Fibroblast of gingiva (primary cell): ENCODE data around the gene DHTKD1.
"Not testable (repeated sequence)": the region's sequence is repeated elsewhere in the genome, so short reads cannot be mapped to it uniquely, and the experiment has no call there.

Experiments
- DNase-seq: peaks from one replicate; pipeline ENCODE4 v3.0.0-alpha.2; 2011; ENCODE audit warnings: low read depth

DHTKD1 gene

DNA sequence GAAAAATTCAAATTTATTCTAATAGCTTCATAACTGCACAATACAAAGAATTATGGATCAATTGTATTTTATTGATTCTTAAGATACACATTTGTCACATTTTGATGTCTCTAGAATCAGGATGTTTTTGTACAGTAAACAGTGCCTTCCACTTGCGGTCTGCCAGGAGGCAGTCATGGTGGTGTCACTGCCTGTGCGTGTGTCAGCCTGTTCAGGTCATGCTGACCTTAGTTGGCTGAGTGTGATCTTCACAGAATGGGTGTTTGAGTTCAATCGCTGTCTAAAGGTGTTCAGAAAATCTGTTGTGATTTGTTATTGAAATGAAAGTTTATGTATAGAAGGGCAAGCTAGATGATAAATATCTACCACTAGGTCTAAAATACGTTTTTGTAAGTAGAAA lies 81.4 kb downstream of the DHTKD1 start:
- no peak for DNase-seq

- DNase-seq = no peak
These were observed 85.8 kb downstream of the DHTKD1 start for GRCh38 chr10:12154516-12154915.

- no peak for DNase-seq
These were observed 87.8 kb downstream of the DHTKD1 start for GRCh38 chr10:12156367-12157123.

DNA sequence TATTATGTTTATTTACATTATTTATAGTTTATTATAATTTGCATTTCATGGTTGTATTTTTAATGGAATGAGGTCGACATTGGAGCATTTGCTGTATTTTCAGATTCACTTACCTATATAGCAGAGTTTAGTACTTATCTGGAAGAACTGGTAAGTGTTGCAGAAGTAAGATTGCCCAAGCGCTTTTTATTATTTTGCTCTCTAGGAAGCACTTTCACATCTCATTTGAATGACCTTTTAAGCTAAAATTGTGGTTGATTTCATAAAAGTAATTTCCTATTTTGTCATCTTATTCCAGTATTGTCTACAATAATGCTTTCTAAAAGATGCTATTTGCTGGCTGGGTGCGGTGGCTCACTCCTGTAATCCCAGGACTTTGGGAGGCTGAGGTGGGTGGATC lies 89.4 kb downstream of the DHTKD1 start:
- no peak for DNase-seq

- DNase-seq = no peak
These were observed 91.9 kb downstream of the DHTKD1 start for GRCh38 chr10:12160664-12161063.

DNA sequence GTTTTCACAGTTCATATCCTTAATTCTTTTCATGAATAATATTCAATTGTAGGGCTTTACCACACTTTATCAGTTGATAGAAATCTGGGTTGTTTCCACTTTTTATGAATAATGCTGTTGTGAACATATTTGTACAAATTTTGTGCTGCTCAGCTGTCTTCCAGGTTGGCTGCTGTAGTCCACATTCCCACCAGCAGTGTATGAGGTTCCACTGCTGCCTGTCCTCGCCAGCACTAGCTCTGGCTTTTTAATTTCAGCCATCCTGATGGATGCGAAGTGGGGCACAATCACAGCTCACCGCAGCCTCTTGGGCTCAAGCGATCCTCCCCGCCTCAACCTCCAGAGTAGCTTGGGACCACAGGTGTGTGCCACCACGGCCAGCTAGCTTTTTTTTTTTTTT lies 94.2 kb downstream of the DHTKD1 start:
- DNase-seq = no peak

DNA sequence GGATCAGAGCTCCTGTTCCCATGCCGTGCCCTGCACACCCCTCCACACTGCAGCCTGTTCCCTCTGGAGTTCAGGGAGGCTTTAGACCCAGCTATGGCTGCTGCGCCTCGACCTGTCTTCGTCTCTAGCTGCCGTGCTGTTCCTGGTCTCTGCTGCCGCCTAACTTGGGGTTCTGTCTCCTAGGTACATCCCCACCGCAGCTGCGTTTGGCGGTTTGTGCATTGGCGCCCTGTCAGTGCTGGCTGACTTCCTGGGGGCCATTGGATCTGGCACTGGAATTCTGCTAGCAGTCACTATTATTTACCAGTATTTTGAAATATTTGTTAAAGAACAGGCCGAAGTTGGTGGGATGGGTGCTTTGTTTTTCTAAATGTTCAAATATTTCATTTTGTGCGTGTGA lies 95.3 kb downstream of the DHTKD1 start:
- DNase-seq = no peak

- no peak for DNase-seq
These were observed 96.3 kb downstream of the DHTKD1 start for GRCh38 chr10:12165036-12165435.

GRCh38 chr10:12165999-12166775 lies 97.4 kb downstream of the DHTKD1 start:
- no peak for DNase-seq

- not testable (repeated sequence) for DNase-seq
These were observed 102.8 kb downstream of the DHTKD1 start for GRCh38 chr10:12171512-12171911.
